Activated CD4-positive, CD25-positive, alpha-beta regulatory T cell treated with anti-CD3 and anti-CD28 coated beads, Interleukin-2, amount 50 U/mL, for 16 hours (primary cell): ENCODE measurements around the gene STEAP3.

Experiments used
- DNase-seq: peaks from one replicate; pipeline ENCODE4 v3.0.0-alpha.2; 2020; ENCODE audit warnings: low read depth, low spot score

STEAP3 gene

DNA sequence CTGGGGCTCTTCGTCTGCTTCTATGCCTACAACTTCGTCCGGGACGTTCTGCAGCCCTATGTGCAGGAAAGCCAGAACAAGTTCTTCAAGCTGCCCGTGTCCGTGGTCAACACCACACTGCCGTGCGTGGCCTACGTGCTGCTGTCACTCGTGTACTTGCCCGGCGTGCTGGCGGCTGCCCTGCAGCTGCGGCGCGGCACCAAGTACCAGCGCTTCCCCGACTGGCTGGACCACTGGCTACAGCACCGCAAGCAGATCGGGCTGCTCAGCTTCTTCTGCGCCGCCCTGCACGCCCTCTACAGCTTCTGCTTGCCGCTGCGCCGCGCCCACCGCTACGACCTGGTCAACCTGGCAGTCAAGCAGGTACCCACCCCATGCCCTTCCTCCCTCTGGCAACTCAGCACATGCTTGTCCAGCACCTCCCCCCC is 24.2 kb downstream of the STEAP3 start:
- no peak for DNase-seq

DNA sequence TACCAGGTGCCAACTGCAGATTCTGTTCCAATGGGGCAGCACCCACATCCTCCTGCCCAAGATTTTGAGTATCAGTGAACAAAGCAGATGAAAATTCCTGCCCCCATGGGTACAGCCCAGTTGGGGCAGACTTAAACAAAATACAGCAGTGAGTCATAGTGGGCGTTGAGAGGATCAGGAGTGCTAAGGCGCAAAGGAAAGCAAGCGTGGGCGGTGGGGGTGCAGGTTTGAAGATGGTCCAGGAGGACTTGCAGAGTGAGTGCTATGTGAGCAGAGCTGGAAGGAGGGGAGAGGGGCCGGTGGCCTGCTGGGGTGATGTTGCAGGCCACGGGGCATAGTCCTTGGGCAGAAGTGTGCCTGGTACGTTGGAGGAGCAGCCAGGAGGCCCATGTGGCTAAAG is 24.7 kb downstream of the STEAP3 start:
- DNase-seq, result no peak

DNA sequence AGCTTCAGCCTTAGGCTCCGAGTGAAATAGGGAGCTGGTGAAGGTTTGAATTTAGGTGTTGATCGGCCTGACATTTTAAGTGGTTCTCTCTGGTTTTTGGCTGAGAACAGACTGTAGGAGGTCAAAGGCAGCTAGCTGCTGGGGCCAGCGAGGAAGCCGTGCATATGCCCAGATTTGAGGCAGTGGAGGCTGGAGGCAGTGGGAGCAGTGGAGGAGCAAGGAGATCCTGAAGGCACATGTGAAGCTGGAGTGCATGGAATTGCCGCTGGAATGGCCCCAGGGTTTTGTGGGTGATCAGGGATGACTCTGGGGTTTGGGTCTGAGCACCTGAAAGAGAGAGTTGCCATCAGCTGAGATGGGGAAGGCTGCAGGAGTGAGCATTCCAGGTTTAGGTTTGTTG is 25.1 kb downstream of the STEAP3 start:
- DNase-seq, result no peak

DNA sequence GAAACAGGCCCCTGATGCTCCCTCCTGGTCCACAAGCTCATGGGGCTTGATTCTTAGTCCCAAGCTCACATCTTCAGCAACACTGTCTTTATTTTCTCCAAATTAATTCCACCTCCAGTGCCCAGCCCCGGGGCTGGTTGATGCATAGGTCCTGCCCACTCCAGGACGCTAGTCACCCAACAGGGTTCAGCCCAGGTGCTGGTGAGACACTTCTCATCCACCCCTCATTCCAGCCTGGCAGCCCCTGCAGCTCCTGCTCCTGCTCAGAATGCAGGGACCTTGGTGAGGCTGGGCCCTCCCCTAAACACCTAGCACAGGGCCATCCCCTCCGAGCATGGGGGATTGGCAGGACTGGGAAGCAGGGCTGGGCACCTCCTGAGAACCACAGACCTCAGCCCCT is 25.7 kb downstream of the STEAP3 start:
- DNase-seq, result no peak

DNA sequence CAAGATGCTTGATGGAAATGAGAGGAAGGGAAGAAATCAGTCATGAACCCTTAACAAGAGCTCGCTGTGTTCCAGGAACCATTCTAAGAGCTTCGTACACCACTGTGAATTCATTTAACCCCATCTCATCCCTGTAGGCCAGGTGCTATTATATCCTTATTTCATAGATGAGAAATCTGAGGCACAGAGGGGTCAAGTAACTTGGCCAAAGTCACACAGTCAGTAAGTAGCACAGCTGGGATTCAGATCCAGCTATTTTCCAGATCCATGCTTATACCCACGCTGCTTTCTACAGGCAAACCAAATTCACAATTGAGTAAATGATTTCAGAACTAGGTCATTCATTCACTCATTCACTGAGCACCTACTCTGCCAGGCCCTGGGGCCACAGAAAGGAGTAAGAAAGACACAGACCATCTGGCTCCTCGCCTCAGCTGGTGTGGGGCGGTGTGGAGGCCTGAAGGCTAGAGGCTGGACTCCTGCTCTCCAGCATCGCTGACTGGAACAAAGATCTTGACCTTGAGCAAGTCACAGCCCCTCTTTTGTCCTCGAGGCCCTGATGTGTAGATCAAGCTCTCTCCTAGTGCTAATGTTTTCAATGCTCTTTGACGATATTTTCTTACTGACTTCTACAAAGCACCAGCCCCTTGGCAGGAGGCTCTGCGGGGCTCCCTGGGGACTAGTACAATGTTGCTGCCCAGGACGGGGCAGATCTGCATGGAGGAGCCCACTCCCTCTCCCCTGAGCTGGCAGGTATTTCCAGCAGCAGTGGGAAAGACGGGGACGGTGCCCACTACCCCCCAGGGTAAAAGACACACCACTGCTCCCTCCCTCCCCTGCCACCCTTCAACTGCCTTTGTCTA is 26.5 kb downstream of the STEAP3 start:
- DNase-seq, result no peak

DNA sequence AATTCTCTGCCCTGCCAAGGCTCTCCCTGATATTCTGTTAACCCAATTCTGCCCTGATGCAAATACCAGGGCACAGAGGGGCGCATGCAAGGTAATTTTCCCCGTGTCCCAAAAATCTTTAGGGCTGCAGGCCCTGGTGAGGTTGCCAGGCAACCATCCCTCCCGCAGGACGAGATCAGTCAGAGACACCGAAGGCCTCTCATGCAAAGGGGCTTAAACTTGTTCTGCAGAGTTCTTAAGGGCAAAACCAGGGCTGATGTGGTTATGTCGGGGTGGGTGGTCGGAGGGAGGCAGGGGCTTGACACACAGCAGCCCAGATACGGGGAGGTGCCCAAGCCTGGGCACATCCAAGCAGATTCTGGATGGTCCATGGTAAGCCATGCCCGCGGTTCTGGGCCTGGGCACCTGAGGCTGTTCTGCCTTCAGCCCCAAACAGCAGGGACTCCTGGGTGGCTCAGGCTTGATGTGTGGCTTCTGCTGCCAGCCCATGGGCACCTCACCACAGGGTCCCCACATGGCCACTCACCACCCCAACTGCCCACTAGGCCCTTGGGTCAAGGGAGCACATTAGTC is 27.2 kb downstream of the STEAP3 start:
- DNase-seq, result no peak

DNA sequence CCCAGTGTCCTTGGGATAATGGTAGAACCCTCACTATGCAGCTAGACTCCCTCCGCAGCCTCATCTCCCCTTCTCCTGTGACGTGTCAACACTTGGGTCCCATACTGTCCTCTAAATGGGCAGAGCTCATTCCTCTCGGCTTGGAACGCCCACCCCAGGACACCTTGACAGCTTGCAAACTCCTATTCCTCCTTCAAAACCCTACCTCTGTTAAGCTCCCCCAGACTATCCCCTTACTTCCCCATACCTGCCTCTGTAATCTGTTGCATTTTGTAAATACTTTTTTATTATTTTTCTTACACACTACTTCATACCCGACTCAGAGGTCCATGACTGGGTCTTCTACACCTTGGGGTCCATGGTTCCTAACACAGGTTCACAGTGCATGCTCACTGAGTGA is 28.0 kb downstream of the STEAP3 start:
- DNase-seq, result no peak

DNA sequence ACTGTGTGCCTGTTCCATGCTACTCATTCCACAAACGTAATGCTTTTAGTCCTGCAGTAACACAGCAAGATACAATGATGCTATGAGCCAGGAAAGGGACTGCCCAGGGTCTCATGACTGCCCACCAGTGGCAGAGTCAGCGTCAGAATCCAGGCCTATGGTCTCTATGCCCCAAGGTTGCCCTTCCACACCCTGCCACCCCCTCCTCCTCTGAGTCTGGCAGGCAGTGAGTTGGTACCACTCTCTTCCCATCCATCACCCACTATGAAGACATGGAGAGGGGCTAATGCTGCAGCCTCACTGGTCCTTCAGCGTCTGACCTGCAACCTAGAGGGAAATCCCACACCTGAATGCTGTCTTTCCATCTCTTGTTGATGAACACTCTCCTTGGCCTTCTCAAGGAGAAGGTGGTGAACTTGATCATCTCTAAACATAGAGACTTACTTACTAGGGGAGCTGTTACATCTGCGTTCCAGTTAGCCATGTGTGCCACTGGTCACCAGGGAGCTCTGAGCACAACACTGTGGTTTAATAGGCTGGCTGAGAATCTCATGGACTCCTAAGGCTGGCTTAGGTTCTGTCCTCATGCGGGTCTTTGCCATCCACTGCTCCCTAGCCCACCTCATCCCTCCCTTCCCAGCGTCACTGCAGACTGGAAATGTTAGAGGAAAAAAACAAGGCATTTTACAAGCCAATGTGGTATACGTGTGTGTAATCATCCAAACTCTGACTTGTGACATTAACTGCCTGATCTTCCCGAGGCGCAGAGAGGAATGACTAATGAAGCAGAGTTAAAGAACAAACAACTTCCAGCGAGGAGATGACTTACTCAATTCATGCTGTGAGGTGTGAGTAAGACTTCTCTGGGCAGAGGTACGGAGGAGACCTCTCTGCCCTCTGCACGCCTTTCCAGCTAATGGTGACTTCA is 28.8 kb downstream of the STEAP3 start:
- no peak for DNase-seq

DNA sequence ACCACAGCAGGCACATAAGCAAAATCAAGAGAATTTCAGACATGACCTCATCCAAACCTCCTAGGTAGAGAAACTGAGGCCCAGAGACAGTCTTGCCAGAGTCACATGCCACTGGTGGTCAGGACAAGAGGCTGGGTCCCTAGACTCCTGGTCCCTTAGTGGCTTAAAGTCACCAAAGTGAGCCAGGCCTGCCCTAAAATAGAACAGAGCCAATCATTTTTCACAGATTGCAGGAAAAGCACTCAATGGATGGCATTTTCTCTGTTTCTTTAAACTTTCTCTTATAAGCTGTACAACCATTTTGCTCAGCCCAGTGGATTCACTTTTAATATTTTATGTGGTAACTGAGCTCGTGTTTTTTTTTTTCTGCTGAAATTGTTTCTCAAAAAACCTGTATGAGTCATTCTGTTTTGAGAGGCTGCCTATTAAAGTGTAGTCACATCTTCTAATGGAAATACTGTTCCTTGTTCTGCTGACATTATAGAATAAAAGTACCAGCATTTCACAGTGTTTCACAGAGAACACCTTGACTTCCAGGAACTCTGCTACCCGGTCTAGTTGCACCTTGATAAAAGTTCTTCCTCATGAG is 29.6 kb downstream of the STEAP3 start:
- DNase-seq, result no peak

DNA sequence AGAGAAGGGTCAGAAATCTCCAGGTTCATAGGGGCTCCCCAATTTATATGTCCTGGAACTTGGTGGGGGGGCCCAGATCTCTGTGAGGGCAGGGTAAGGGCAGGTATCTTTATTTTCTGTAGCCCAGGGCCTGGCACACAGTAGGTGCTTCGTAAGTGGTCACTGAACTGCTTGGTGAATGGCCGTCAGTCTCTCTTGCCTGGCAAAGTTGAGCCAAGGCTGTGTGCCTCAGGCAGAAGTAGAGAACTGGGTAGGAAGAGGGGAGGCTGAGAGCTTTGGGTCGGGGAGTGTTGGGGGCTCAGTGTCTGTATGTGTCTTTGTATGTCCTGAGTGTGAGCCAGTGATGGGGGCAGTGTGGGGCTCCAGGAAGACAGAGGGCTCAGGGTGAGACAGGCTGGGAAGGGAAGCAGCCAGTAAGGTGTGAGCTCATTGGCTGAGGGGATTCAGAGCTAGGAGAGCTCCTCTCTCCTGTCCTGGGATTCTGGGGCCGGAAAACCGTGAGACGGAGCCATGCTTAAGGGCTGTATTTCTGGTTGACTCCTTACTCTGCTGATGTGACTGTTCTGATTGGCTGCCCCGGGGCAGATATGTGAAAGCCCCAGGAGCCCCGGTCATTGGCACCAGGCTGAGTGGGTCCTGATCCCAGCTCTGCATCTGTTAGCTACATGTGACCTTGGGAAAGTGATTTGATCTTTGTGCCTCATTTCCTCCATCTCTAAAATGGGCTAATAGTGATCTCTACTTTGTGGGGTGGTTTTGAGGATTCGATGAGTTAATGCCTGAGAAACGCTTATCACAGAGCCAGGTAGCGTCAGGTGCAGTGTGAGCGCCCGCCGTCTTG is 30.3 kb downstream of the STEAP3 start:
- DNase-seq, result no peak

DNA sequence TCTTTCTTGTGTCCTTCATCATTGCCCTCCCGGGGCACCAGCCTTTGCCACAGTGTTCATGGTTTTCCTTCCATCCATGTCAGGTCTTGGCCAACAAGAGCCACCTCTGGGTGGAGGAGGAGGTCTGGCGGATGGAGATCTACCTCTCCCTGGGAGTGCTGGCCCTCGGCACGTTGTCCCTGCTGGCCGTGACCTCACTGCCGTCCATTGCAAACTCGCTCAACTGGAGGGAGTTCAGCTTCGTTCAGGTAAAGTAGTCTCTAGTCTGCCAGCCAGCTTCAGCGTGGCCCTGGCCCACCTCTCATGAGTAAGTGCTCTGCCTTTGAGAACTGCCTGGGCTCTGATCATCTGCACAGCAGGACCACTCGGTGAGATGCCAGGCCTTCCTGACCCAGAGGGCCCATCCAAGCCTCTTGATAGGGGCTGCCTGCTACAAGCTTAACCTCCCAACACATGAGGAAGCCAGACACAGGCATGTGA is 31.0 kb downstream of the STEAP3 start:
- no peak for DNase-seq

DNA sequence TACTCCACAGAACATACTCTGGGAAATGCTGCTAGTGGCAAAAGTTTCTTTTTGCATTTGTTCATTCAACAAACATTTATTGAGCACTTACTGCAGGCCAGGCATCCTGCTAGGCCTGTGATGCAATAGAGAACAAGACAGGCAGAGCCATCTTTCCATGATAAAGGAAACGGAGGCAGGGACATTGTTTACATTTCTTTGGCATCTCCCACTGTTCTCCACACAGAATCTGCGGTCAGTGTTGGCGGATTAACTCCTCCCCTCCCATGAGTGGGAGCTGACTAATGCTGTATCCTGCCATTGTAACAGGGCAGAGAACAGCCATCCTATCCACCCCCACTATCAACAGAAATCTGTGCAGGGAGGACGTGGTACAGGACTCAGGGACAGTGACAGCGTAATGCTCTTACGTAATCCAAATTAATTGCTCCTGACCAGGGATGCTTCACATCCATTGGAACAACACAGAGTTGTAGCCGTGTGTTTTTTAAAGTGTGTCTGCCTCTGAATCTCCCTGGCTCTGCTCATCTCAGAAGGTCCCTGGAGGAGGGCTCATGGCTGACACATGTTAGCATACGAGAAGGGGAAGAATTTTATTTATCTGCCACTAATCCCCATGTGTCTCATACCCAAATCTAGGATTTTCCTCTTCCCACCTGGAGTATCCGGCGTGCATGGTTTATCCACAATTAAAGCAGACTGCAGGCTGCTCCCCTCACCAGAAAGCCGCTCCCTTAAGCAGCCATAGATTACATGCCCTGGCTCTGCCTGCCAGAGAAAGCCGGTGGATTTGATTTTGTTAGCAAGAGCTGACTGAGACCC is 32.3 kb downstream of the STEAP3 start:
- DNase-seq, result no peak

DNA sequence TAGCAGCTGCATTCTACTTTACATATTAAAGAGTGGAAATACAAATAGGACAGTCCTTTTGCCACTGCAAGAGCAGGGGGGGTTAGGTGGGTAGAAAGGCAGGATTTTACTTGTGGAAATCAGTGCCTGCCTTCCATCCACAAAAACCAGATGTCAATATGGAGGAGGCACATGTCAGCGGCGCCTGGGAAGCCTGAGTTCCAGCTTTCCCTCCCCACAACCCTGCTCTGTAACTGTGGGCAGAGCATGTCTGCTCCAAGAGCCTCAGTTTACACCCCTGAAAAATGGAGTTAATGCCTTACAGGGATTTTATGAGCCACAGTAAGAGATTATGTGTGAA is 32.9 kb downstream of the STEAP3 start:
- no peak for DNase-seq

DNA sequence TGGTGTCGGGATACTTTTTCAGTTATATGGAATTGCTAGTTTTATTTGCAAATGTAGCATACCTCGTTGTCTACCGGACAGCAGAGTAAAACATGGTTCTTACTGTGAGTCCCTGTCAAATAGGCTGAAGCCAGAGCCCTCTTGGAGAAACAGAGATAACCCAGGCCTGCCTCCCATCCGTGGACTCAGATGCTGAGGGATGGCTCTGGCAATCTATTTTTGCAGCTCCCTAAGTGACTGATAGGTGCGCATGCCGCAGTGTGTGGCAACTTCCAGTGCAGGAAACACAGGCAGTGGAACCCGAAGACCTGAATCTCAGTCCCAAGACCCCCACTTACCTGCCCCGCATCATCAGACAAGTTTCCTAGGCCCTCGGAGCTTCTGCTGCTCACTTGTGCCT is 33.6 kb downstream of the STEAP3 start:
- no peak for DNase-seq

DNA sequence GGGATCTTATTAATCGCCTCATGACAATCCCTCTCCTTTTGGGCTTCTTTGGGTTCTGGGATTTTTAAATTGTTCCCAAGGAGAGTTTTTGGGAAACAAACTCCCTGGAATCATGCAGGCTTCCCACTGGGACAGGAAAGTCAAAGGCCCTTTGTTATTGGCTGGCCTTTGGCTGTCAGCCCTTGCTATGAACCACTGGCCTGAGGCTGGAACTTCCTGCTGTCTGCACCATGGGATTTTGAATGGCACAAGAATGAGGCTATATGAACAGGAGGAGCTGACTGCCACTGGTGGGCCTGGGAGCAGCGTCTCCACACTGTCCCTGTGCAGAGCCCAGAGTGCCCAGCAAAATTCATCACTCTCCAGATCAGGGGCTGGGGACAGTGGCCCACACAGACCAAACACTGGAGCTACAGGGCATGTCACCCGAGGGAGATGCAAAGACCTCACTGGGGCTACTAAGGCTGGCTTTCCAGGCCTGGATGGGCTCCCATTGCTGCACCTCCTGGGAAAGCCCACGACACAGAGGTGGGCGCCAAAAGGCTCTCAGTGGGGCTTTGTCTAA is 35.7 kb downstream of the STEAP3 start:
- no peak for DNase-seq

DNA sequence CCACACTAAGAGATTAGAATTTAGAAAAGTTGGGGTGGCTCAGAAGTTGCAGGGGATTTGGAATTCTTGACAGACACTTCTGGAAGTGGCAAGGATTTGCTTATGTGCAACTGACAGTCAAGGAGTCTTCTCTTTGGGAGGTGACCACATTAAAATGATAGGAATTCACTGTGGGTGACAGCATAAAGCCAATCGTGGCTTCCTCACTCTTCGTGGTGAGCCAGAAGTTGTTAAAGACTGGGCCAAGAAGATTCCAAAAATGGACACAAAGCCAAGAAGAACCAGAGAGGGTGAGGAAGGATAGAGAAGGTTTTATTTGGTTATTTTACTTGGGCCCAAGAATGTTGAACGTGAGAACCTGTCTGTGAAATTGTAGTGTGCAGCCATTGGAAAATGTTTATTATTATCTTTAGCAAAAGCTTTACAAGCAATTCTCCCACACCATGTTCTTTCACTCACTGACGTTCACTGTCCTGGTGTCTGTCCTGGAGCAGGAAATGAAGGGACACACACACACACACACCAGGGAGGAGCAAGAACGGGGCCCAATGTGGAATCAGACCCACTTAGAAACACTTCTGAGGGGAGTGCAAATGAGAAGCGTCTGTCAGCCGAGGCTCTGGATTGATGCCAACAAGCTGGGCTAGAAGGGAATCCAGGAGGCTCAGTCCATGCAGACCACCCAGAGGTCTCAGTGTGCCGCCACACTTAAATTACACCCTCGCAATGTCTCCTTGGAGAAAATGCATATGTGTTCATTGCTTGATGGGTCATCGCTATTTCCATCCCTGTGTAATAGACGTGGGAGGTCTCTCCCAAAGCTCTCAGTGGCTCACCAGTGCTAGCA is 37.2 kb downstream of the STEAP3 start:
- no peak for DNase-seq

DNA sequence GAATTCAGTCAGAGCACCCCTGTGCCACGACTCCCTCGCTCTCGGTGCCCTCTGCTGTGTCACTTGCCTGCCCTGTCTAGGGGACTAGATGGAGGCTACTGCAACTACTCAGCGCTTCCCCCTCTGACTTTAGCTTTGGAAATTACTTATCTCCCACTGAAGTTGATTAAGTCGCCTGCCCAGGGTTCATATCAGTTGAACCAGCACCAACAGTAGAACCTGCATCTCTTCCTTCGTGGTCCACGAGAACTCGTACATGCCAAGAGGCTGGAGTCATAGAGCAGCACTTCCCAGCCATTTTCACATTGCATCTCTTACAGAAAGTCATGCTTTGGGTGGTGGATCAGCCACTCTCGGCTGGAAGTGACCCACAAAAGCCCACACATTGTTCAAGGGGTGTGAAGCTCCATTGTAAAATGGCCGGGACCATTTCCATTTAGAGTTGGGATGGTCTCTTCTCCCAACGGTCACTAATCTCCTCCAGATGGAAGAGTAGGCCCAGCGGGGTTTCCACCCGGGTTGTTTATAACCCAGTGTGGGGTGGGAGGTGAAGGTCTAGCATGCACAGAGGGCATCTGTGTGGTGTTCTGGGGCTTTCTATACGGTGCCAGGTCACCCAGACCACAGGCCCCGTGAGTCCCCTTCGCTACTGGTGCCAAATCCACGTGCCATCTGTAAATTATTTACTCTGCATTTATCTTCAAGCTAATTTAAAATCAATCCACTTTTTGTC is 38.0 kb downstream of the STEAP3 start:
- DNase-seq, result no peak

DNA sequence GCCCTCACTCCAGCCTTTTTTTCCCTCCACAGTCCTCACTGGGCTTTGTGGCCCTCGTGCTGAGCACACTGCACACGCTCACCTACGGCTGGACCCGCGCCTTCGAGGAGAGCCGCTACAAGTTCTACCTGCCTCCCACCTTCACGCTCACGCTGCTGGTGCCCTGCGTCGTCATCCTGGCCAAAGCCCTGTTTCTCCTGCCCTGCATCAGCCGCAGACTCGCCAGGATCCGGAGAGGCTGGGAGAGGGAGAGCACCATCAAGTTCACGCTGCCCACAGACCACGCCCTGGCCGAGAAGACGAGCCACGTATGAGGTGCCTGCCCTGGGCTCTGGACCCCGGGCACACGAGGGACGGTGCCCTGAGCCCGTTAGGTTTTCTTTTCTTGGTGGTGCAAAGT is 39.4 kb downstream of the STEAP3 start:
- no peak for DNase-seq
